Endometrium (tissue), 2 donors: Measurements from ENCODE around the gene GCNT1.
"Not testable (repeated sequence)": the region's sequence is repeated elsewhere in the genome, so short reads cannot be mapped to it uniquely, and the experiment has no call there.

Experiments
- FAIRE-seq: peaks from 2 replicates; lab custom pipeline; 2012; peaks lifted over from hg19 to GRCh38; lab: Jason Lieb, UNC
- donor health status: control.
- donor health status: control.

Gene GCNT1

GRCh38 chr9:76458903-76459693 is at the start of gene GCNT1:
Gene GCNT1, plus strand, starts transcription at chr9:76459182. Its CDS starts 43,200 bp downstream, at chr9:76502382.
- no peak for FAIRE-seq

GRCh38 chr9:76412638-76413037 is 46.3 kb upstream of the GCNT1 start:
- FAIRE-seq: no peak

- FAIRE-seq: no peak
These were observed 45.3 kb upstream of the GCNT1 start for GRCh38 chr9:76413658-76414057.

GRCh38 chr9:76414661-76415060 is 44.3 kb upstream of the GCNT1 start:
- FAIRE-seq: no peak

GRCh38 chr9:76415154-76415553 is 43.8 kb upstream of the GCNT1 start:
- FAIRE-seq: no peak

GRCh38 chr9:76415731-76416130 is 43.3 kb upstream of the GCNT1 start:
- no peak for FAIRE-seq

- no peak for FAIRE-seq
These were observed 41.6 kb upstream of the GCNT1 start for GRCh38 chr9:76417394-76417793.

- FAIRE-seq: no peak
These were observed 39.1 kb upstream of the GCNT1 start for GRCh38 chr9:76419782-76420380.

GRCh38 chr9:76423216-76424177 is 35.5 kb upstream of the GCNT1 start:
- FAIRE-seq: no peak

- no peak for FAIRE-seq
These were observed 34.5 kb upstream of the GCNT1 start for GRCh38 chr9:76424491-76424890.

GRCh38 chr9:76425677-76426453 is 33.1 kb upstream of the GCNT1 start:
- no peak for FAIRE-seq

GRCh38 chr9:76426807-76427419 is 32.1 kb upstream of the GCNT1 start:
- FAIRE-seq: no peak

- no peak for FAIRE-seq
These were observed 27.4 kb upstream of the GCNT1 start for GRCh38 chr9:76431601-76432000.

- no peak for FAIRE-seq
These were observed 25.6 kb upstream of the GCNT1 start for GRCh38 chr9:76433406-76433805.

- FAIRE-seq: no peak
These were observed 25.1 kb upstream of the GCNT1 start for GRCh38 chr9:76433836-76434235.

GRCh38 chr9:76434897-76435296 is 24.1 kb upstream of the GCNT1 start:
- not testable (repeated sequence) for FAIRE-seq

GRCh38 chr9:76437017-76437699 is 21.8 kb upstream of the GCNT1 start:
- FAIRE-seq: not testable (repeated sequence)

- FAIRE-seq: no peak
These were observed 20.0 kb upstream of the GCNT1 start for GRCh38 chr9:76438841-76439588.

- no peak for FAIRE-seq
These were observed 17.2 kb upstream of the GCNT1 start for GRCh38 chr9:76441551-76442322.
